Aorta (tissue), 5 donors: Measurements from ENCODE around the gene LRBA. TPM values are rescaled to one million over a fixed set of nuclear protein-coding genes. Genes with fewer than 3 reads are reported as not detected.

ENCODE experiments used
- ATAC-seq: fragments of 200-7000 bp; cut with Tn5 transposase; one replicate; pipeline ENCODE4 v1.9.1; 2022; ENCODE audit warnings: moderate library complexity; ENCODE audit not compliant: low FRiP score
- DNase-seq, 2 donors: peaks; one replicate each; pipeline ENCODE4 v3.0.0-alpha.2; 2020
- H3K27ac ChIP-seq, 2 donors: one replicate each; pipeline ENCODE4 v1.5.1; 2013; ENCODE audit warnings: low read length in 2 of 2, mild to moderate bottlenecking in 2 of 2, moderate library complexity in 2 of 2, control low read depth in 1 of 2, inconsistent platforms in 1 of 2, low read depth in 1 of 2
- H3K27me3 ChIP-seq, 2 donors: one replicate each; pipeline ENCODE4 v1.6.1; 2013; ENCODE audit warnings: control low read depth in 1 of 2, low read length in 1 of 2, mild to moderate bottlenecking in 1 of 2, moderate library complexity in 1 of 2; ENCODE audit not compliant: insufficient read depth in 2 of 2, control insufficient read depth in 1 of 2
- H3K36me3 ChIP-seq, 2 donors: one replicate each; pipeline ENCODE4 v1.6.1; 2013; ENCODE audit warnings: control low read depth in 1 of 2, low read length in 1 of 2, mild to moderate bottlenecking in 1 of 2; ENCODE audit not compliant: insufficient read depth in 2 of 2, control insufficient read depth in 1 of 2
- H3K4me1 ChIP-seq, 2 donors: one replicate each; pipeline ENCODE4 v1.6.1; 2013; ENCODE audit warnings: low read length in 2 of 2, control low read depth in 1 of 2, mild to moderate bottlenecking in 1 of 2, moderate library complexity in 1 of 2; ENCODE audit not compliant: insufficient read depth in 2 of 2, control insufficient read depth in 1 of 2
- H3K4me3 ChIP-seq, 2 donors: one replicate each; pipeline ENCODE4 v1.5.1; 2013; ENCODE audit warnings: low read length in 2 of 2, control low read depth in 1 of 2, mild to moderate bottlenecking in 1 of 2
- H3K9me3 ChIP-seq: one replicate; pipeline ENCODE4 v1.6.1; 2013; ENCODE audit warnings: mild to moderate bottlenecking, low read length; ENCODE audit not compliant: control insufficient read depth
- WGBS, 2 donors: extraction: QIAGEN DNeasy Blood & Tissue Kit; methylation state at CpG; one replicate each; pipeline ENCODE4 v1.1.7; 2013; 5-methylcytosine and 5-hydroxymethylcytosine counted together
- intact Hi-C, 2 donors: fragments of 100-400 bp; cut with DNase I; formaldehyde crosslinking; loops; one replicate each; pipeline versions ENCODE4 v1.14.2 to v1.15.0; 2022
- polyA plus RNA-seq, 2 donors: library from polyadenylated mRNA; stranded (reverse); fragments of 200-250 nt; gene quantifications; one replicate each; pipeline ENCODE4 v1.2.3, GENCODE V29; 2013
- total RNA-seq, 2 donors: library from RNA; stranded (reverse); fragmentation: NEBNext Ultra II Directional; extraction: Animal tissue kit (Norgen Biotek cat#: 25700); gene quantifications; one replicate each; pipeline ENCODE4 v1.2.1, GENCODE V29; 2021
- donor health status: healthy with polysubstance abuse.
- donor health status: Bipolar disorder and iron deficiency.
- donor health status: DM: no; HTN: no; CAD: no.
- donor health status: DM: no; HTN: no; CAD: no.
- donor health status: DM: yes; HTN: yes; CAD: no.

LRBA gene
- total and polyA plus RNA-seq, 4 donors, result 4.8 to 34.5 (median 15.4) TPM

GRCh38 chr4:150817804-150818528 is 197.1 kb downstream of the LRBA start:
- no peaks in the 10 kb centered on the region for H3K4me1 ChIP-seq
- H3K9me3 ChIP-seq, result no peaks in the 10 kb centered on the region
- WGBS, 2 donors, result 86% methylated on average over 3 of the region's 3 CpGs
- H3K4me3 ChIP-seq, result no peak overlapping the region
- no peaks in the 10 kb centered on the region for H3K27me3 ChIP-seq
- no peak overlapping the region for H3K27ac ChIP-seq
- DNase-seq (no peak), ATAC-seq (no peak)
- intact Hi-C loops, result no loop called here
- H3K36me3 ChIP-seq, result no peaks in the 10 kb centered on the region

GRCh38 chr4:150817017-150817416 is 198.1 kb downstream of the LRBA start:
- no peak overlapping the region for H3K4me3 ChIP-seq
- intact Hi-C loops, result no loop called here
- DNase-seq, result no peak
- H3K4me1 ChIP-seq, result no peaks in the 10 kb centered on the region
- H3K27ac ChIP-seq, result no peak overlapping the region
- ATAC-seq, result no peak
- no peaks in the 10 kb centered on the region for H3K9me3 ChIP-seq
- 98 to 99% methylated on average over 1 of the region's 1 CpG for WGBS, 2 donors
- H3K27me3 ChIP-seq, result no peaks in the 10 kb centered on the region
- H3K36me3 ChIP-seq, result no peaks in the 10 kb centered on the region

- H3K4me3 ChIP-seq, result no peak overlapping the region
- H3K27me3 ChIP-seq, result no peaks in the 10 kb centered on the region
- H3K27ac ChIP-seq, result no peak overlapping the region
- no peaks in the 10 kb centered on the region for H3K4me1 ChIP-seq
- H3K9me3 ChIP-seq, result no peaks in the 10 kb centered on the region
- intact Hi-C loops, result no loop called here
- ATAC-seq (no peak), DNase-seq (no peak)
- H3K36me3 ChIP-seq, result no peaks in the 10 kb centered on the region
Measured at GRCh38 chr4:150816491-150816890, 198.6 kb downstream of the LRBA start.

- Histone ChIP-seq H3K27me3 (no peaks in the 10 kb centered on the region), H3K9me3 (no peaks in the 10 kb centered on the region), H3K36me3 (no peaks in the 10 kb centered on the region), H3K4me1 (no peaks in the 10 kb centered on the region), H3K27ac (no peak overlapping the region), H3K4me3 (no peak overlapping the region)
- no peak for ATAC-seq
- DNase-seq, result no peak
- intact Hi-C loops, result no loop called here
- WGBS, 2 donors, result 93 to 97% methylated on average over 1 of the region's 1 CpG
Measured at GRCh38 chr4:150814873-150815272, 200.2 kb downstream of the LRBA start.

- Histone ChIP-seq H3K4me3 (no peak overlapping the region), H3K36me3 (peaks cover 0 to 3% of the 10 kb centered on the region in 2 donors), H3K4me1 (no peaks in the 10 kb centered on the region), H3K27ac (no peak overlapping the region), H3K27me3 (no peaks in the 10 kb centered on the region), H3K9me3 (no peaks in the 10 kb centered on the region)
- intact Hi-C loops, result no loop called here
- no peak for ATAC-seq
- DNase-seq, result no peak
- 95 to 97% methylated on average over 3 of the region's 3 CpGs for WGBS, 2 donors
Measured at GRCh38 chr4:150805183-150806025, 209.7 kb downstream of the LRBA start.

- Histone ChIP-seq H3K27me3 (no peaks in the 10 kb centered on the region), H3K36me3 (peaks cover 0 to 3% of the 10 kb centered on the region in 2 donors), H3K27ac (no peak overlapping the region), H3K9me3 (no peaks in the 10 kb centered on the region), H3K4me1 (no peaks in the 10 kb centered on the region), H3K4me3 (no peak overlapping the region)
- intact Hi-C loops, result no loop called here
- WGBS, 2 donors, result 96 to 97% methylated on average over 4 of the region's 4 CpGs
- DNase-seq, result no peak
- ATAC-seq, result no peak
Measured at GRCh38 chr4:150801833-150802232, 213.3 kb downstream of the LRBA start.

- ATAC-seq, result no peak
- no peaks in the 10 kb centered on the region for H3K9me3 ChIP-seq
Measured at GRCh38 chr4:150799207-150799606, 215.9 kb downstream of the LRBA start.

GRCh38 chr4:150794706-150795105 is 220.4 kb downstream of the LRBA start:
- intact Hi-C loops, result no loop called here
- Histone ChIP-seq H3K4me3 (no peak overlapping the region), H3K9me3 (no peaks in the 10 kb centered on the region), H3K27me3 (no peaks in the 10 kb centered on the region), H3K4me1 (no peaks in the 10 kb centered on the region), H3K36me3 (no peaks in the 10 kb centered on the region), H3K27ac (no peak overlapping the region)
- ATAC-seq, result no peak
- WGBS, 2 donors, result 68 to 80% methylated on average over 2 of the region's 2 CpGs
- no peak for DNase-seq

More at GRCh38 chr4:150799207-150799606, 215.9 kb downstream of the LRBA start:
- DNase-seq, result no peak
- no peaks in the 10 kb centered on the region for H3K27me3 ChIP-seq
- intact Hi-C loops, result no loop called here
- no peaks in the 10 kb centered on the region for H3K4me1 ChIP-seq
- H3K27ac ChIP-seq, result no peak overlapping the region
- peaks cover 0 to 3% of the 10 kb centered on the region in 2 donors for H3K36me3 ChIP-seq
- 92 to 97% methylated on average over 2 of the region's 2 CpGs for WGBS, 2 donors
- H3K4me3 ChIP-seq, result no peak overlapping the region

- no peak overlapping the region for H3K27ac ChIP-seq
- no peak for DNase-seq
- no peak overlapping the region for H3K4me3 ChIP-seq
- no peaks in the 10 kb centered on the region for H3K4me1 ChIP-seq
- no peaks in the 10 kb centered on the region for H3K27me3 ChIP-seq
- H3K9me3 ChIP-seq, result no peaks in the 10 kb centered on the region
- intact Hi-C loops, result no loop called here
- H3K36me3 ChIP-seq, result no peaks in the 10 kb centered on the region
- ATAC-seq, result no peak
Measured at GRCh38 chr4:150789864-150790263, 225.2 kb downstream of the LRBA start.
